OCI-LY1 (cell line): ENCODE results near the gene CDC42EP2.

ENCODE experiments used
- EZH2 ChIP-seq: fragments of 200-600 bp; sonication (generic), shearing (Covaris generic); IDR thresholded peaks from 2 replicates; pipeline ENCODE4 v1.8.0; 2017; ENCODE audit warnings: borderline replicate concordance, mixed run types, mild to moderate bottlenecking, antibody characterized with exemption, low read length, moderate library complexity, mixed read lengths
- TF ChIP-seq, protein P1 (sequence below): fragments of 200-600 bp; sonication (generic), shearing (Covaris generic); IDR thresholded peaks from 2 replicates; pipeline ENCODE4 v1.5.1; 2017; ENCODE audit warnings: mild to moderate bottlenecking, antibody characterized with exemption, low read length, moderate library complexity, mixed read lengths

DNA sequence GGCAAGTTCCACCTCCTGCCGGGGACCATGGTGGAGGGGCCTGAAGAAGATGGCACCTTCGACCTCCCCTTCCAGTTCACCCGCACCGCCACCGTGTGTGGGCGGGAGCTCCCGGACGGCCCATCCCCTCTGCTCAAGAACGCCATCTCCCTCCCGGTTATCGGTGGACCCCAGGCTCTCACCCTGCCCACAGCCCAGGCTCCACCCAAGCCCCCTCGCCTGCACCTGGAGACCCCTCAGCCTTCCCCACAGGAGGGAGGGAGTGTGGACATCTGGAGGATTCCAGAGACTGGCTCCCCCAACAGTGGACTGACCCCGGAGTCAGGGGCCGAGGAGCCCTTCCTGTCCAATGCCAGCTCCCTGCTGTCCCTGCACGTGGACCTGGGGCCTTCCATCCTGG lies 6.4 kb downstream of the CDC42EP2 start:
- TF ChIP-seq, protein P1, sequence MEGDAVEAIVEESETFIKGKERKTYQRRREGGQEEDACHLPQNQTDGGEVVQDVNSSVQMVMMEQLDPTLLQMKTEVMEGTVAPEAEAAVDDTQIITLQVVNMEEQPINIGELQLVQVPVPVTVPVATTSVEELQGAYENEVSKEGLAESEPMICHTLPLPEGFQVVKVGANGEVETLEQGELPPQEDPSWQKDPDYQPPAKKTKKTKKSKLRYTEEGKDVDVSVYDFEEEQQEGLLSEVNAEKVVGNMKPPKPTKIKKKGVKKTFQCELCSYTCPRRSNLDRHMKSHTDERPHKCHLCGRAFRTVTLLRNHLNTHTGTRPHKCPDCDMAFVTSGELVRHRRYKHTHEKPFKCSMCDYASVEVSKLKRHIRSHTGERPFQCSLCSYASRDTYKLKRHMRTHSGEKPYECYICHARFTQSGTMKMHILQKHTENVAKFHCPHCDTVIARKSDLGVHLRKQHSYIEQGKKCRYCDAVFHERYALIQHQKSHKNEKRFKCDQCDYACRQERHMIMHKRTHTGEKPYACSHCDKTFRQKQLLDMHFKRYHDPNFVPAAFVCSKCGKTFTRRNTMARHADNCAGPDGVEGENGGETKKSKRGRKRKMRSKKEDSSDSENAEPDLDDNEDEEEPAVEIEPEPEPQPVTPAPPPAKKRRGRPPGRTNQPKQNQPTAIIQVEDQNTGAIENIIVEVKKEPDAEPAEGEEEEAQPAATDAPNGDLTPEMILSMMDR: no peak
- TF ChIP-seq EZH2: no peak
